Dermis microvascular lymphatic vessel endothelial cell (primary cell): ENCODE data around the gene PADI1. TPM values are rescaled to one million over a fixed set of nuclear protein-coding genes. Genes with fewer than 3 reads are reported as not detected.

Source experiments
- DNase-seq, 2 donors: peaks; one replicate each; pipeline versions ENCODE4 v3.0.0 to v3.0.0-alpha.2; 2010; ENCODE audit warnings: low read depth in 2 of 2
- total RNA-seq: library from RNA; depleted of rRNA; stranded (reverse); fragments of >200 nt; gene quantifications from 2 replicates; pipeline ENCODE4 v1.2.1, GENCODE V29; 2014

PADI1 gene, protein sequence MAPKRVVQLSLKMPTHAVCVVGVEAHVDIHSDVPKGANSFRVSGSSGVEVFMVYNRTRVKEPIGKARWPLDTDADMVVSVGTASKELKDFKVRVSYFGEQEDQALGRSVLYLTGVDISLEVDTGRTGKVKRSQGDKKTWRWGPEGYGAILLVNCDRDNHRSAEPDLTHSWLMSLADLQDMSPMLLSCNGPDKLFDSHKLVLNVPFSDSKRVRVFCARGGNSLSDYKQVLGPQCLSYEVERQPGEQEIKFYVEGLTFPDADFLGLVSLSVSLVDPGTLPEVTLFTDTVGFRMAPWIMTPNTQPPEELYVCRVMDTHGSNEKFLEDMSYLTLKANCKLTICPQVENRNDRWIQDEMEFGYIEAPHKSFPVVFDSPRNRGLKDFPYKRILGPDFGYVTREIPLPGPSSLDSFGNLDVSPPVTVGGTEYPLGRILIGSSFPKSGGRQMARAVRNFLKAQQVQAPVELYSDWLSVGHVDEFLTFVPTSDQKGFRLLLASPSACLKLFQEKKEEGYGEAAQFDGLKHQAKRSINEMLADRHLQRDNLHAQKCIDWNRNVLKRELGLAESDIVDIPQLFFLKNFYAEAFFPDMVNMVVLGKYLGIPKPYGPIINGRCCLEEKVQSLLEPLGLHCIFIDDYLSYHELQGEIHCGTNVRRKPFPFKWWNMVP
- total RNA-seq = under 0.01 and 0.13 TPM in 2 replicates

DNA sequence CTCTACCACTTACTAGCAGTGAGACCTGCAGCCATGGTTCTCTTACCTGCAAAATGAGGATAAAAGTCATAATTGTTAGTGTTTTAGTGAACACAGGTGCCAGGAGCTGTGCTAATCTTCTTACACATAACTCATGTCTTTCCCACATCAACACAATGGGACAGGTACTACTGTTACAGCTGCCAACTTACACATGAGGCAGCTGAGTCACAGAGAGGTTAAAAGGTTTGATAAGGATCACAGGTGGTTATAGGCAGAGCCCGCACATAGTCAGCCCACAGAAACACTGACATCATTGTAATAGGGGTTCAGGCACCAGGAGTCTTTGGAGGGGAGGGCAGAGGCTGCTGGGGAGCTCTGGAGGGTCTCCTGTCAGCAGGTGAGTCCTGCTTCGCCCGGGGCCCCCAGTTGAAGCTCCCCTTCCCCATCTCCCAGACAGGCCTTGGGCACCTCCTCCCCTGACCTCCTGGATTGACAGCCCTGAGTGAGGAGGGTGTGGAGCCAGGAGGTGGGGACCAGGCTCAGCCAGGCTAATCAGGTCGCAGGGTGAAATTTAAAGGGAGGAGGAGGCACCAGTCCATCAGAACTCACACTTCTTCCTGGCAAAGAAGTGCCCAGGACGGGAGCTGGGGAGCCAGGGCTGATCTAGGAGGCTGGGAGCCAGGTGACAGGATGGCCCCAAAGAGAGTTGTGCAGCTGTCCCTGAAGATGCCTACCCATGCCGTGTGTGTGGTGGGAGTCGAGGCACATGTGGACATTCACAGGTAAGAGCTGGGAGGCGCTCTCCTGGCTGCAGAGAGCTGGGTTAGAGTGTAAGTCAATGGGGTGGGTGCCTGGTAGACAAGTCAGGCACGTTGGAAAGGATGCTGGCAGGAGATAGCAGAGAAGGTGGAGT lies at the start of gene PADI1:
Gene PADI1 (plus strand): TSS at position 583 of the 895 bp plus-strand sequence. CDS start 90 bp downstream, at position 673.
- no peak for DNase-seq

DNA sequence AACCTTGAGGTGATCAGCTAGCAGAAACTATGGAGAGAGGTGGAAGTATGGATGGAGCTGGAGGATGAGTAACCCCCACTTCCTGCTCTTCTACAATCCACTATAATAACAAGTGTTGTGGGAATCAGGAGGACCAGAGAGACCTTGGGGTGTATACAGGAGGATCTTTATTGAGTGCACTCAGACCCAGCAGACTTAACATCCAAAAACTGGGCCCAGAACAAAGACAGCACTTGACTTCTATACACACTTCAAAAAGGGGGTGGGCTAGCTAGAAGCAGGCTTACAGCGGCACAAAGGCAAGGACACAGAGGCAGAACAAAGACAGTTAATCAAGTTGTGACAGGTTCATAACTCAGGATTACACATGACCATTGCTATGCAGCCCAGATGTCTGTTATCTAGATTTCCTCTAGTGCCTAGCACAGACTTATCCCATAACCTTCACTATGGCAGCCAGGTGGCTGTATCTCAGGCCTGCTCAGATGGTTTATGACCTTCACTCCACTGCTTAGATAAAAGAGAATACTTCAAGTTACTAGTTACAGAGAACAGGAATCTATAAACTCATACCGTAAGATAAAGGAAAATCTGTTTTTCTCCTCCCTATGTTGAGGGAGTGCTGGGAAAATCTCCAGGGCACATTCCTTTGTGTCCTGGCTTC lies 49.5 kb upstream of the PADI1 start:
- DNase-seq = no peak

- DNase-seq = peak in 1 of 2 donors; percentile 18
Measured at GRCh38 chr1:17156108-17156507, 48.8 kb upstream of the PADI1 start.

GRCh38 chr1:17158961-17159360 lies 46.0 kb upstream of the PADI1 start:
- no peak for DNase-seq

DNA sequence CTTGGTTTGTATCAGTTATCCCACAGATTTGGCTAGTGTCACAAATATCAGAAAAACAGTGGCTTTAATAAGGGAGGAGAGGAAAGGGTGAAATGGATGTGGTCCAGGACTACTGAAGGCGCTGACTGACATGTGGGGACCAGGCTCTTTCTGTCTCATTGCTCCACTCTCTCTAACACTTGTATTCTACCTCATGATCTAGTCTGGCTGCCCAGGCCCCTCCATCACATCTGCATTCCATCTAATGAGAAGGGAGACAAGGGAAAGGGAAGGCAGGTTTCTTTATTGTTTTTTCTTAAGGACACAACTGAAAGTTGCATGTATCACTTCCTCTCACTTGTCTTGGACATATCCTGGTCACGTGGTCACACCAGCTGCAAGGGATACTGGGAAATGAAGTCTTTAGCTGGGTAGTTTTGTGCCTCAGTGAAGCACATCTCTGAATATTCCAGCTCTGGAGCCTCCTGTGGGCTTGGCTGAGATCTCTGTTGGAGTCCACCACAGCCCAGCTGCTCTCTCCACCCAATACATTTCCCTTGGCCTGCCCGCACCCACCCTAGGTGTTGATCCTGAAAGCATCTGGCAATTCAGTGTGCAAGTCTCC lies 43.7 kb upstream of the PADI1 start:
- DNase-seq = peak in 1 of 2 donors; percentile 30

- no peak for DNase-seq
Measured at GRCh38 chr1:17161926-17162800, 42.8 kb upstream of the PADI1 start.

- no peak for DNase-seq
Measured at GRCh38 chr1:17162941-17163340, 42.0 kb upstream of the PADI1 start.

- no peak for DNase-seq
Measured at GRCh38 chr1:17163371-17163770, 41.6 kb upstream of the PADI1 start.

- no peak for DNase-seq
Measured at GRCh38 chr1:17163789-17164666, 40.9 kb upstream of the PADI1 start.

DNA sequence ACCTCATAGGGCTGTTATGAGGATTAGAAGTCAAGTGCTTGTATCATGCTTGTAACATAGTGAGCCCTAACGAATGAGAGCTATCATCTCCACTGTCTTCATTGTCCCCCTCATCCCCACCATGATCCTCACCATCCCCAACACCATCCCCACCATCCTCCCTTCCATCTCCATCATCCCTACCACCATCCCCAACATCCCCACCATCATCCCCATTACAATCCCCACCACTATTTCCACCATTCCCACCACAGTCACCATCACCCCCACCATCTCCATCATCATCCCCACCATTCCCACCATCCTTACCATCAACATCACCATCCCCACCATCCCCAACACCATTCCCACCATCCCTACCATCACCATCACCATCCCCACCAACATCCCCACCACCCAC lies 39.1 kb upstream of the PADI1 start:
- no peak for DNase-seq

GRCh38 chr1:17167041-17167785 lies 37.7 kb upstream of the PADI1 start:
- DNase-seq = no peak

DNA sequence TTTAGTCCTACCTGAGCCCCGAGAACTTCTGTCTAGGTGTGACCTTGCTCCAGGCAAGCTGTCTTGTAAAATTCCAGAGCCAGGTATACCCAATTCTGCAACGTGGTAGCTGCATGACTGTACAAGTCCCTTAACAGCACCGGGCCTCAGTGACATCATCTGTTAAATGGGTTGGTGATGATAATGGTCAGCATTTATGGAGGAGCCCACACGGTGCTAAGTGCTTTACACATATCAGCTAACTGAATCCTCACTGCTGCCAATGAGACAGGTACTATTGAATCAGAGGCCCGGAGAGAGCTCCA lies 37.2 kb upstream of the PADI1 start:
- DNase-seq = no peak

DNA sequence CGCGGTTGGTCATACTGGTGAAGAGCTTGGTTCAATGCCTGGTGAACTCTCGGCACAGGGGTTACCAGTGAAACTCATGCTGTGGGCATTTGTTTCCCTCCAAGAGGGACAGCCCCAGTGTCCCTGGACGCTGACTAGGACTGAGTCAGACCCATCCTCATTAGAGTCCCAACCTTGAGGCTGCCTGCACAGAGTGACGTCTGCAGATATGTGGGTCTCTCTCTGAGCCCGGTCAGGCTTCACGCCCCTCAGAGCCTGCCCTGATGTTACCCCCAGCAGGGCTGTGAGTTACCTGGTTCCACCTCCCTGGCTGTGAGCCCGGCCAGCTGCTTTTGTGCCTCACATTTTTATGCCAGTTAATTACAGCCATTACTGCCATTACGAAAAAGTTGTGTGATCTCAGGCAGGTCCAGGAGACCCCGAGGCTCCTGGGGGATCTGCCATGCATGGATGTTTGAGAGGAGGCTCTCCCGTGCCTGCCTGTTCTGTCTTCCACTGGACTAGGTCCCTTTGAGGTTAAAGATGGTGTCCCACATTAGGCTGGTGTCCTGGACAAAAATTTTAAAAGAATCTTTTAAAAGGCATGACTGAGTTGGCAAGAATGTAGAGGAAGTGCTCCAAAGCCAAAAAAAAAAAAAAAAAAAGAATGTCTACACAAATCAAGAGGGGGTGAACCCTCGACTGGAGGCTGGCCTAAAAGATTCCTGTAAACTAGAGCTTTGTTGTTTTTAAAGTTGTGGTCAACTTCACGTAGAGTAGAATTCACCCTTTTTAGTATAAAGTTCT lies 36.6 kb upstream of the PADI1 start:
- DNase-seq = peak in 1 of 2 donors; percentile 4

GRCh38 chr1:17170571-17170970 lies 34.4 kb upstream of the PADI1 start:
- DNase-seq = no peak

- DNase-seq = no peak
Measured at GRCh38 chr1:17173217-17173616, 31.7 kb upstream of the PADI1 start.

DNA sequence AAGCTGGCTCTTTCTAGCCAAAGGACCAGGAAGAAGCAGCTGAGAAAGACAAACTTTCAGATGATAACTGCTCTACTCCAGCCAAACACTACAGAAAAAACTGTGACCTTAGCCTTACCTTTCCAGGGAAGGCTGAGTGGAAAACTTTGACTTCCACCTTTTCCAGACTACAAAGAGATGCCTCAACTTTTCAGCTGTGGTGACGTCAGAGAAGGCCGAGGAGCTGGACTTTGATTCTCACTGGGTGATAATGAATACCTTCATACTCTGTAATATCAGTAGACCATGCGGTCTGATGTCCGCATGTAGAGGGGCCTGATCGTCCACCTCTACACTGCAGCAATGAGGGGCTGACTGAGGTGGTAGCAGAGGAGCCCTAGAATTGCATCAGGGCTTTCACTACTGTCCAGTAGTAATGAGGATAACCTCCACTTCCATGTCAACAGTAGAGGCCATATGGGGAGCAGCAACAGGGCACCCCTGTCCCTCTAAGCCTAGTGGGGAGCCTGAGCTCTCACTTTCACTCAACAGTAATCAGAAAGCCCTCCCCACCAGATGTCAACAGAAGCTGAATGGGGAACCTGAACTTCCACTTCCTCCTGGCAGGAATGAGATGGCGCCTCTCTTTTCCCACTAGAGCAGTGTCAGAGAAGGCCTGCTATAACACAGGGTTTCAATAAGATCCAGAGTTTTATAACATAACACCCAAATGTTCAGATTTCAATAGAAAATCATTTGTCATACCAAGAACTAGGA lies 28.4 kb upstream of the PADI1 start:
- no peak for DNase-seq

GRCh38 chr1:17177651-17178050 lies 27.3 kb upstream of the PADI1 start:
- no peak for DNase-seq
